ENCODE data around the gene RASSF6.

DNA sequence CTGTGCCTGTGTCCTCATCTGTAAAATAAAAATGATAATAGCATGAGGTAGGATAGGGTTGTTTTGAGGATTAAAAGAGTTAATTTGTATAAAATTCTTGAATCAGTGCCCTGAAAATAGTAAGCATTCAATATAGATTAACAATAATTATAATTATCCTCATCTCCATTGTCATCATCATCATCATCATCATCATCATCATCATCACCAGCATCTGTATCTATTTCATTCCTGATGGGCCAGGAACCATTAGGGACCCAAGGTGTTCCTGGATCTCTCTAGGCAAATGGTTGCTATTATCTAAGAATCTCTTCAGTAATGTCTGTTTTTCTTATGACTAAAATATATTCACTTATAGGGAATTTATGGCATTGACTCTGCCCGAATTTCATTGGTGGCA lies 31.6 kb downstream of the RASSF6 start:
- TF ChIP-seq EZH2 (IDR thresholded peaks at IDR 0.05) (no peak), POLR2AphosphoS5 (IDR thresholded peaks at IDR 0.05; ENCODE audit: borderline replicate concordance, low read depth, low read length) (no peak)

Data from SK-N-MC (cell line).